Ascending aorta (tissue), 2 donors: ENCODE results near the gene LEF1. TPM values are rescaled to one million over a fixed set of nuclear protein-coding genes. Genes with fewer than 3 reads are reported as not detected.

Experiments used
- DNase-seq, 2 donors: peaks; one replicate each; pipeline ENCODE4 v3.0.0-alpha.2; 2019; ENCODE audit warnings: low spot score in 2 of 2
- H3K27ac ChIP-seq, 2 donors: fragments of 200-600 bp; sonication (generic); one replicate each; pipeline ENCODE4 v1.5.1; 2016 to 2017; ENCODE audit warnings: mild to moderate bottlenecking in 1 of 2
- H3K27me3 ChIP-seq: fragments of 200-600 bp; sonication (generic); one replicate; pipeline ENCODE4 v1.5.1; 2017
- H3K36me3 ChIP-seq, 2 donors: fragments of 200-600 bp; sonication (generic); one replicate each; pipeline ENCODE4 v1.5.1; 2016
- H3K4me1 ChIP-seq, 2 donors: fragments of 200-600 bp; sonication (generic); one replicate each; pipeline ENCODE4 v1.5.1; 2016 to 2017; ENCODE audit warnings: mild to moderate bottlenecking in 1 of 2
- H3K4me3 ChIP-seq, 2 donors: fragments of 200-600 bp; sonication (generic); one replicate each; pipeline ENCODE4 v1.5.1; 2016 to 2017; ENCODE audit warnings: mild to moderate bottlenecking in 1 of 2
- H3K9me3 ChIP-seq, 2 donors: fragments of 200-600 bp; sonication (generic); one replicate each; pipeline ENCODE4 v1.5.1; 2016
- CTCF ChIP-seq, 3 experiments: fragments of 200-600 bp in 2 of 3; fragments of 450-650 bp in 1 of 3; sonication (generic) in 2 of 3; IDR thresholded peaks; one replicate each; pipeline ENCODE4 v1.5.1; 2016 to 2019; ENCODE audit warnings: antibody characterized with exemption in 3 of 3, mild to moderate bottlenecking in 1 of 3, moderate library complexity in 1 of 3
- intact Hi-C: fragments of 100-400 bp; cut with DNase I; formaldehyde crosslinking; loops from one replicate; pipeline ENCODE4 v1.15.1; 2023
- total RNA-seq: library from RNA; depleted of rRNA; stranded (reverse); fragments of >200 nt; gene quantifications from one replicate; pipeline ENCODE4 v1.1.0, GENCODE V29; 2016

Gene LEF1
- total RNA-seq, 1 donor from 2014 or later: not detected

GRCh38 chr4:108107729-108108382 is 60.9 kb downstream of the LEF1 start:
- H3K4me1 ChIP-seq: no peaks in the 10 kb centered on the region
- no peak for TF ChIP-seq CTCF (IDR thresholded peaks at IDR 0.05)
- H3K27me3 ChIP-seq: no peaks in the 10 kb centered on the region

GRCh38 chr4:108107101-108107500 is 61.6 kb downstream of the LEF1 start:
- Histone ChIP-seq H3K4me1 (no peaks in the 10 kb centered on the region), H3K36me3 (no peaks in the 10 kb centered on the region), H3K27me3 (no peaks in the 10 kb centered on the region), H3K9me3 (no peaks in the 10 kb centered on the region), H3K27ac (no peak overlapping the region), H3K4me3 (no peak overlapping the region)
- TF ChIP-seq CTCF (IDR thresholded peaks at IDR 0.05): no peak
- DNase-seq: no peak
- intact Hi-C loops: no loop called here

More at GRCh38 chr4:108107729-108108382, 60.9 kb downstream of the LEF1 start:
- H3K4me3 ChIP-seq: no peak overlapping the region
- no peak overlapping the region for H3K27ac ChIP-seq
- H3K36me3 ChIP-seq: no peaks in the 10 kb centered on the region
- H3K9me3 ChIP-seq: no peaks in the 10 kb centered on the region
- no peak for DNase-seq
- intact Hi-C loops: no loop called here

GRCh38 chr4:108106186-108106585 is 62.5 kb downstream of the LEF1 start:
- Histone ChIP-seq H3K27ac (no peak overlapping the region), H3K27me3 (no peaks in the 10 kb centered on the region), H3K9me3 (no peaks in the 10 kb centered on the region), H3K36me3 (no peaks in the 10 kb centered on the region), H3K4me3 (no peak overlapping the region), H3K4me1 (no peaks in the 10 kb centered on the region)
- intact Hi-C loops: no loop called here
- no peak for DNase-seq
- no peak for TF ChIP-seq CTCF (IDR thresholded peaks at IDR 0.05)

GRCh38 chr4:108103099-108103862 is 65.5 kb downstream of the LEF1 start:
- Histone ChIP-seq H3K27me3 (no peaks in the 10 kb centered on the region), H3K4me1 (no peaks in the 10 kb centered on the region), H3K9me3 (no peaks in the 10 kb centered on the region), H3K4me3 (no peak overlapping the region), H3K27ac (no peak overlapping the region), H3K36me3 (no peaks in the 10 kb centered on the region)
- no peak for DNase-seq
- intact Hi-C loops: no loop called here
- TF ChIP-seq CTCF (IDR thresholded peaks at IDR 0.05): no peak

- Histone ChIP-seq H3K4me3 (no peak overlapping the region), H3K27ac (no peak overlapping the region), H3K36me3 (no peaks in the 10 kb centered on the region), H3K4me1 (no peaks in the 10 kb centered on the region), H3K27me3 (no peaks in the 10 kb centered on the region), H3K9me3 (no peaks in the 10 kb centered on the region)
- intact Hi-C loops: no loop called here
- no peak for DNase-seq
- no peak for TF ChIP-seq CTCF (IDR thresholded peaks at IDR 0.05)
These were observed 67.9 kb downstream of the LEF1 start for GRCh38 chr4:108100827-108101226.
